H9 (cell line): ENCODE data around the gene LARGE1. TPM values are rescaled to one million over a fixed set of nuclear protein-coding genes. Genes with fewer than 3 reads are reported as not detected.

Source experiments
- DNase-seq: peaks from one replicate; pipeline ENCODE4 v3.0.0-alpha.2; 2017
- H2AFZ ChIP-seq: one replicate; pipeline ENCODE4 v1.6.1; 2013; ENCODE audit warnings: mild to moderate bottlenecking, low read length, control low read depth, moderate library complexity
- H2AK5ac ChIP-seq: 2 replicates; pipeline ENCODE4 v1.6.1; 2013; ENCODE audit warnings: low read length, control low read depth, mixed read lengths; ENCODE audit not compliant: insufficient read length
- H2BK120ac ChIP-seq: one replicate; pipeline ENCODE4 v1.6.1; 2013; ENCODE audit warnings: low read depth, mild to moderate bottlenecking, low read length, control low read depth, inconsistent platforms; ENCODE audit not compliant: poor library complexity, severe bottlenecking
- H2BK12ac ChIP-seq: 2 replicates; pipeline ENCODE4 v1.6.1; 2013; ENCODE audit warnings: low read length, control low read depth, mixed read lengths, low read depth; ENCODE audit not compliant: insufficient read length
- H2BK15ac ChIP-seq: 2 replicates; pipeline ENCODE4 v1.6.1; 2013; ENCODE audit warnings: low read depth, low read length, control low read depth
- H2BK20ac ChIP-seq: one replicate; pipeline ENCODE4 v1.6.1; 2013; ENCODE audit warnings: low read depth, mild to moderate bottlenecking, low read length, control low read depth, inconsistent platforms; ENCODE audit not compliant: poor library complexity, severe bottlenecking
- H2BK5ac ChIP-seq: 2 replicates; pipeline ENCODE4 v1.6.1; 2013; ENCODE audit warnings: low read length, control low read depth, mixed read lengths; ENCODE audit not compliant: insufficient read length
- H3K14ac ChIP-seq: 2 replicates; pipeline ENCODE4 v1.6.1; 2013; ENCODE audit warnings: low read length, control low read depth; ENCODE audit not compliant: insufficient read depth
- H3K18ac ChIP-seq: 2 replicates; pipeline ENCODE4 v1.6.1; 2013; ENCODE audit warnings: low read depth, mild to moderate bottlenecking, mixed read lengths, low read length, control low read depth; ENCODE audit not compliant: insufficient read length
- H3K23ac ChIP-seq: 2 replicates; pipeline ENCODE4 v1.6.1; 2013; ENCODE audit warnings: low read length, control low read depth, mixed read lengths, low read depth; ENCODE audit not compliant: insufficient read length
- H3K23me2 ChIP-seq: 2 replicates; pipeline ENCODE4 v1.6.1; 2013; ENCODE audit warnings: low read depth, mild to moderate bottlenecking, mixed read lengths, low read length, control low read depth; ENCODE audit not compliant: insufficient read length, poor library complexity, severe bottlenecking
- H3K27ac ChIP-seq: 2 replicates; pipeline ENCODE4 v1.5.1; 2013; ENCODE audit warnings: low read length, control low read depth, mixed read lengths, low read depth; ENCODE audit not compliant: insufficient read length
- H3K27me3 ChIP-seq: 2 replicates; pipeline ENCODE4 v1.6.1; 2013; ENCODE audit warnings: low read length, control low read depth, inconsistent platforms; ENCODE audit not compliant: insufficient read depth
- H3K4ac ChIP-seq: 2 replicates; pipeline ENCODE4 v1.6.1; 2013; ENCODE audit warnings: low read depth, mild to moderate bottlenecking, control low read depth, inconsistent platforms, low read length, moderate library complexity
- H3K4me1 ChIP-seq: 2 replicates; pipeline ENCODE4 v1.6.1; 2013; ENCODE audit warnings: low read length, control low read depth, inconsistent platforms; ENCODE audit not compliant: insufficient read depth
- H3K4me2 ChIP-seq: 2 replicates; pipeline ENCODE4 v1.6.1; 2013; ENCODE audit warnings: low read length, control low read depth, mixed read lengths; ENCODE audit not compliant: insufficient read length, insufficient read depth
- H3K56ac ChIP-seq: 2 replicates; pipeline ENCODE4 v1.6.1; 2013; ENCODE audit warnings: low read depth, mild to moderate bottlenecking, mixed read lengths, low read length, control low read depth; ENCODE audit not compliant: insufficient read length
- H3K79me1 ChIP-seq: 2 replicates; pipeline ENCODE4 v1.6.1; 2013; ENCODE audit warnings: low read depth, mild to moderate bottlenecking, moderate library complexity, low read length, control low read depth, inconsistent platforms; ENCODE audit not compliant: insufficient read depth, poor library complexity, severe bottlenecking
- H3K79me2 ChIP-seq: 2 replicates; pipeline ENCODE4 v1.6.1; 2013; ENCODE audit warnings: low read length, control low read depth, inconsistent platforms; ENCODE audit not compliant: insufficient read depth
- H3K9ac ChIP-seq: 2 replicates; pipeline ENCODE4 v1.6.1; 2013; ENCODE audit warnings: low read length, control low read depth, mixed read lengths; ENCODE audit not compliant: insufficient read length; ENCODE audit errors: extremely low read depth
- H3K9me3 ChIP-seq: one replicate; pipeline ENCODE4 v1.6.1; 2013; ENCODE audit warnings: low read depth, low read length, inconsistent platforms; ENCODE audit not compliant: control insufficient read depth
- H3T11ph ChIP-seq: one replicate; pipeline ENCODE4 v1.6.1; 2013; ENCODE audit warnings: mild to moderate bottlenecking, low read length, control low read depth, inconsistent platforms
- H4K20me1 ChIP-seq: one replicate; pipeline ENCODE4 v1.6.1; 2013; ENCODE audit not compliant: control insufficient read depth, insufficient read length, insufficient read depth
- H4K5ac ChIP-seq: 2 replicates; pipeline ENCODE4 v1.6.1; 2013; ENCODE audit warnings: low read depth, mild to moderate bottlenecking, mixed read lengths, low read length, control low read depth; ENCODE audit not compliant: insufficient read length
- H4K8ac ChIP-seq: replicated peaks from 2 replicates; pipeline ENCODE4 v1.6.1; 2013; ENCODE audit warnings: low read length, control low read depth, mixed read lengths, low read depth; ENCODE audit not compliant: insufficient read length
- H4K91ac ChIP-seq: 2 replicates; pipeline ENCODE4 v1.6.1; 2013; ENCODE audit warnings: low read depth, mild to moderate bottlenecking, moderate library complexity, mixed read lengths, low read length, control low read depth; ENCODE audit not compliant: insufficient read length
- H3K27ac Mint-ChIP-seq, 3 experiments: 2 replicates in 2 of 3; 3 replicates in 1 of 3; pipeline ENCODE4 v1.8.0; 2020 to 2021; ENCODE audit warnings: mixed read lengths in 3 of 3, mild to moderate bottlenecking in 1 of 3, moderate library complexity in 1 of 3
- H3K27me3 Mint-ChIP-seq: 2 replicates; pipeline ENCODE4 v1.8.0; 2021; ENCODE audit warnings: low read depth, mild to moderate bottlenecking, moderate library complexity, mixed read lengths
- H3K36me3 Mint-ChIP-seq, 3 experiments: 2 replicates in 2 of 3; 3 replicates in 1 of 3; pipeline ENCODE4 v1.8.0; 2020 to 2021; ENCODE audit warnings: low read depth in 3 of 3, mixed read lengths in 3 of 3; ENCODE audit not compliant: insufficient read depth in 1 of 3
- H3K4me1 Mint-ChIP-seq, 2 experiments: 2 replicates each; pipeline ENCODE4 v1.8.0; 2020; ENCODE audit warnings: mixed read lengths in 2 of 2
- H3K4me3 Mint-ChIP-seq, 2 experiments: 2 replicates in 1 of 2; 3 replicates in 1 of 2; pipeline ENCODE4 v1.8.0; 2020 to 2021; ENCODE audit warnings: mild to moderate bottlenecking in 2 of 2, mixed read lengths in 2 of 2, moderate library complexity in 1 of 2
- H3K9me3 Mint-ChIP-seq, 2 experiments: 2 replicates in 1 of 2; 3 replicates in 1 of 2; pipeline ENCODE4 v1.8.0; 2020; ENCODE audit warnings: mild to moderate bottlenecking in 2 of 2, mixed read lengths in 2 of 2, moderate library complexity in 1 of 2
- WGBS: extraction: QIAGEN DNeasy Blood & Tissue Kit; methylation state at CpG from one replicate; pipeline ENCODE4 v1.1.7; 2013; ENCODE audit warnings: missing lambda C conversion rate, low lambda C conversion rate, mixed read lengths; ENCODE audit not compliant: insufficient read length; ENCODE audit errors: extremely low coverage; 5-methylcytosine and 5-hydroxymethylcytosine counted together
- total RNA-seq: library from RNA; stranded (reverse); gene quantifications from 2 replicates; pipeline ENCODE4 v1.2.1, GENCODE V29; 2021
- TF ChIP-seq, protein P1 (sequence below): fragments of 200-600 bp; sonication (generic); conservative IDR thresholded peaks from 3 replicates; pipeline ENCODE4 v1.8.0; 2021; ENCODE audit warnings: antibody characterized with exemption, mild to moderate bottlenecking

LARGE1 gene
- total RNA-seq, 1 experiment from 2014 or later: 43.5 TPM

DNA sequence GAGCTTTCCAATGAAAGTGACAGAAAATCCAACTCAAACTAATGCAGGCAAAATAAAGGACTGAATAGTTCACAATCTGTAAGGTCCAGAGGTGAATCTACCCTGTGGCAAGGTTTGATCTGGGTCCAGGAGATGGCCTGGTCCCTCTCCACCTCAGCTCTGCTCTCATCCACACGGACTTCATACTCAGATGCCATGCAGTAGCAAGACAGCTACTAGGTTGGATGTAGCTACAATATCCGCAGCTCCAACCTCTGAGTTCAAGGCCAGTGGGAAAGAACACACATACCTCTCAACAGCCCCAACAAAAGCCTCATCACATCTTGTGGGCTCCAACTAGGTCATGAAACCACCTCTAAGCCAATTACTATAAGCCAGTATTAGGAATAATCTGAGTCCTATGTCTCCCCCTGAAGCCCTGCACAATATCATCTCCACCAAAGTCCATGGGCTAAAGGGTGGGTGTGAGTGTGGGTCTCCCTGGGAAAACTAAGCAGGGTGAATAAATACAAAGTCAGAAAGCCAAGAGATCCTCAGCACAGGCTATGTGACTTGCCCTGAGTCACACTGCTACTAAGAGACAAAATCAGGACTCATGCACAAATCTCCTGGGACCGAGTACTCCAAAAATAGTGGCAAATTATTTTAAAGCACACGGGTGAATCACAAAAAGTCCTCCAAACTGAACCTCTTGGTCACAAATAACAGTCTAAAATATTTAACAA is 78.8 kb downstream of the LARGE1 start:
- no peak overlapping the region for H2BK12ac ChIP-seq
- H2BK15ac ChIP-seq: no peak overlapping the region
- peaks cover 39% of the 10 kb centered on the region for H3K79me2 ChIP-seq
- H3K4ac ChIP-seq: no peak overlapping the region
- no peaks in the 10 kb centered on the region for H3K27me3 ChIP-seq
- no peaks in the 10 kb centered on the region for H3K9me3 ChIP-seq
- no peak overlapping the region for H4K5ac ChIP-seq
- Mint-ChIP-seq H3K36me3 (peaks cover 3 to 8% (median 3%) of the 10 kb centered on the region in 3 experiments; a peak in 4 of 7 replicates), H3K27me3 (no peaks in the 10 kb centered on the region), H3K4me1 (peaks cover 74 to 80% of the 10 kb centered on the region in 2 experiments), H3K27ac (peak overlapping the region in 2 of 3 experiments; percentile 17 to 76; a peak in 4 of 7 replicates), H3K4me3 (no peak overlapping the region), H3K9me3 (no peaks in the 10 kb centered on the region)
- H4K20me1 ChIP-seq: no peaks in the 10 kb centered on the region
- no peak overlapping the region for H2BK20ac ChIP-seq
- no peak overlapping the region for H3T11ph ChIP-seq
- no peak overlapping the region for H3K56ac ChIP-seq
- H3K4me2 ChIP-seq: no peak overlapping the region
- WGBS: no CpG with 5 or more reads among the region's 4 CpGs
- H2BK120ac ChIP-seq: no peak overlapping the region
- peaks cover 29% of the 10 kb centered on the region for H3K4me1 ChIP-seq
- no peak overlapping the region for H4K91ac ChIP-seq
- H3K14ac ChIP-seq: no peak overlapping the region
- no peak overlapping the region for H3K9ac ChIP-seq
- H2AFZ ChIP-seq: no peak overlapping the region
- no peak overlapping the region for H4K8ac ChIP-seq
- DNase-seq: no peak
- TF ChIP-seq, protein P1, sequence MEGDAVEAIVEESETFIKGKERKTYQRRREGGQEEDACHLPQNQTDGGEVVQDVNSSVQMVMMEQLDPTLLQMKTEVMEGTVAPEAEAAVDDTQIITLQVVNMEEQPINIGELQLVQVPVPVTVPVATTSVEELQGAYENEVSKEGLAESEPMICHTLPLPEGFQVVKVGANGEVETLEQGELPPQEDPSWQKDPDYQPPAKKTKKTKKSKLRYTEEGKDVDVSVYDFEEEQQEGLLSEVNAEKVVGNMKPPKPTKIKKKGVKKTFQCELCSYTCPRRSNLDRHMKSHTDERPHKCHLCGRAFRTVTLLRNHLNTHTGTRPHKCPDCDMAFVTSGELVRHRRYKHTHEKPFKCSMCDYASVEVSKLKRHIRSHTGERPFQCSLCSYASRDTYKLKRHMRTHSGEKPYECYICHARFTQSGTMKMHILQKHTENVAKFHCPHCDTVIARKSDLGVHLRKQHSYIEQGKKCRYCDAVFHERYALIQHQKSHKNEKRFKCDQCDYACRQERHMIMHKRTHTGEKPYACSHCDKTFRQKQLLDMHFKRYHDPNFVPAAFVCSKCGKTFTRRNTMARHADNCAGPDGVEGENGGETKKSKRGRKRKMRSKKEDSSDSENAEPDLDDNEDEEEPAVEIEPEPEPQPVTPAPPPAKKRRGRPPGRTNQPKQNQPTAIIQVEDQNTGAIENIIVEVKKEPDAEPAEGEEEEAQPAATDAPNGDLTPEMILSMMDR: no peak
- H3K27ac ChIP-seq: peak overlapping the region; percentile 13
- no peak overlapping the region for H2BK5ac ChIP-seq
- H2AK5ac ChIP-seq: no peak overlapping the region
- no peak overlapping the region for H3K23ac ChIP-seq
- H3K18ac ChIP-seq: no peak overlapping the region
- peaks cover 7% of the 10 kb centered on the region for H3K79me1 ChIP-seq
- no peaks in the 10 kb centered on the region for H3K23me2 ChIP-seq
